Retina (tissue), 1 donor: ENCODE data around the gene LAMA2.

Source experiments
- DNase-seq: peaks from one replicate; pipeline ENCODE4 v3.0.0-alpha.2; 2016

LAMA2 gene

GRCh38 chr6:129188795-129189194 is 305.9 kb downstream of the LAMA2 start:
- DNase-seq: no peak

- no peak for DNase-seq
Measured at GRCh38 chr6:129189266-129189665, 306.3 kb downstream of the LAMA2 start.

- no peak for DNase-seq
Measured at GRCh38 chr6:129191235-129191634, 308.3 kb downstream of the LAMA2 start.

GRCh38 chr6:129192458-129192989 is 309.6 kb downstream of the LAMA2 start:
- no peak for DNase-seq

- peak; percentile 57 for DNase-seq
Measured at GRCh38 chr6:129194306-129194941, 311.5 kb downstream of the LAMA2 start.

GRCh38 chr6:129195161-129195560 is 312.2 kb downstream of the LAMA2 start:
- no peak for DNase-seq

GRCh38 chr6:129195643-129196042 is 312.7 kb downstream of the LAMA2 start:
- DNase-seq: no peak

GRCh38 chr6:129197154-129197553 is 314.2 kb downstream of the LAMA2 start:
- no peak for DNase-seq

GRCh38 chr6:129200151-129200550 is 317.2 kb downstream of the LAMA2 start:
- no peak for DNase-seq

- DNase-seq: no peak
Measured at GRCh38 chr6:129203190-129203900, 320.4 kb downstream of the LAMA2 start.

GRCh38 chr6:129206821-129207220 is 323.9 kb downstream of the LAMA2 start:
- peak; percentile 50 for DNase-seq

- no peak for DNase-seq
Measured at GRCh38 chr6:129207832-129208231, 324.9 kb downstream of the LAMA2 start.

- DNase-seq: no peak
Measured at GRCh38 chr6:129208415-129209034, 325.6 kb downstream of the LAMA2 start.

GRCh38 chr6:129209355-129209754 is 326.4 kb downstream of the LAMA2 start:
- no peak for DNase-seq

- DNase-seq: no peak
Measured at GRCh38 chr6:129210684-129211083, 327.7 kb downstream of the LAMA2 start.

- DNase-seq: no peak
Measured at GRCh38 chr6:129211626-129212025, 328.7 kb downstream of the LAMA2 start.

- no peak for DNase-seq
Measured at GRCh38 chr6:129212081-129212480, 329.1 kb downstream of the LAMA2 start.

GRCh38 chr6:129215246-129215645 is 332.3 kb downstream of the LAMA2 start:
- no peak for DNase-seq

- no peak for DNase-seq
Measured at GRCh38 chr6:129215916-129216520, 333.1 kb downstream of the LAMA2 start.

- DNase-seq: no peak
Measured at GRCh38 chr6:129217701-129218100, 334.8 kb downstream of the LAMA2 start.

- DNase-seq: no peak
Measured at GRCh38 chr6:129233458-129234134, 350.7 kb downstream of the LAMA2 start.

- DNase-seq: no peak
Measured at GRCh38 chr6:129235167-129236000, 352.4 kb downstream of the LAMA2 start.
